K562 (cell line): ENCODE data around the gene BDH1. TPM values are rescaled to one million over a fixed set of nuclear protein-coding genes. Genes with fewer than 3 reads are reported as not detected.
A peak's percentile ranks its signal among the peaks of the same experiment; 100 is the strongest.

Experiments
- DDX20 ChIP-seq: fragments of 450-650 bp; IDR thresholded peaks from 2 replicates; pipeline ENCODE4 v1.6.1; 2016; ENCODE audit warnings: missing genetic modification characterization, low read depth, mild to moderate bottlenecking, missing compliant biosample characterization, moderate library complexity
- ESRRB ChIP-seq: fragments of 250-450 bp; sonication (Bioruptor Pico); IDR thresholded peaks from 2 replicates; pipeline ENCODE4 v1.5.0; 2020; ENCODE audit warnings: mild to moderate bottlenecking, moderate library complexity, borderline replicate concordance
- FOXM1 ChIP-seq, 2 experiments: fragments of 450-650 bp in 1 of 2; sonication (generic) in 1 of 2; formaldehyde crosslinking in 1 of 2; IDR thresholded peaks; 2 replicates each; pipeline versions ENCODE4 v1.6.1 to v1.9.0; 2017 to 2022; ENCODE audit warnings: low read depth in 2 of 2, mild to moderate bottlenecking in 2 of 2, missing genetic modification reagents in 1 of 2, moderate library complexity in 1 of 2
- FOXP1 ChIP-seq: sonication (generic); formaldehyde crosslinking; IDR thresholded peaks from 2 replicates; pipeline ENCODE4 v1.8.0; 2022; ENCODE audit warnings: mild to moderate bottlenecking, missing genetic modification reagents
- GMEB1 ChIP-seq: fragments of 250-450 bp; sonication (Bioruptor Pico); IDR thresholded peaks from 2 replicates; pipeline ENCODE4 v1.4.0; 2020; ENCODE audit warnings: mild to moderate bottlenecking
- HDAC2 ChIP-seq: fragments of 450-650 bp; IDR thresholded peaks from 2 replicates; pipeline ENCODE4 v1.6.1; 2016; ENCODE audit warnings: mild to moderate bottlenecking
- NBN ChIP-seq: fragments of 450-650 bp; IDR thresholded peaks from 2 replicates; pipeline ENCODE4 v1.6.1; 2016; ENCODE audit warnings: low read depth, mild to moderate bottlenecking
- NCOA1 ChIP-seq: fragments of 450-650 bp; IDR thresholded peaks from 2 replicates; pipeline ENCODE4 v1.6.1; 2016; ENCODE audit warnings: low read depth
- NR4A1 ChIP-seq, 2 experiments: fragments of 250-450 bp in 1 of 2; fragments of 450-650 bp in 1 of 2; sonication (Bioruptor Pico) in 1 of 2; IDR thresholded peaks; 2 replicates each; pipeline versions ENCODE4 v1.4.0 to v1.6.1; 2016 to 2020; ENCODE audit warnings: mild to moderate bottlenecking in 2 of 2, missing compliant biosample characterization in 1 of 2, missing genetic modification characterization in 1 of 2, moderate library complexity in 1 of 2
- PTTG1 ChIP-seq: fragments of 450-650 bp; IDR thresholded peaks from 2 replicates; pipeline ENCODE4 v1.6.1; 2016; ENCODE audit warnings: low read depth, mild to moderate bottlenecking, missing genetic modification characterization, missing compliant biosample characterization
- SMAD1 ChIP-seq: fragments of 150-350 bp; IDR thresholded peaks from 2 replicates; pipeline ENCODE4 v1.6.1; 2014; ENCODE audit warnings: low read length, low read depth; ENCODE audit not compliant: partially characterized antibody
- SNRNP70 ChIP-seq: fragments of 200-400 bp; formaldehyde crosslinking; optimal IDR thresholded peaks from 2 replicates; pipeline ENCODE3; 2017; ENCODE audit warnings: low read depth, low read length
- SRF ChIP-seq, 2 experiments: fragments of 250-450, 450-650 bp in 1 of 2; sonication (Bioruptor Pico) in 1 of 2; sonication (generic) in 1 of 2; formaldehyde crosslinking; IDR thresholded peaks; 2 replicates each; pipeline versions ENCODE4 v1.5.0 to v1.5.1; 2020 to 2022; ENCODE audit warnings: mild to moderate bottlenecking in 1 of 2, missing genetic modification reagents in 1 of 2
- ZKSCAN1 ChIP-seq: fragments of 150-350 bp; IDR thresholded peaks from 2 replicates; pipeline ENCODE4 v1.6.1; 2016; ENCODE audit warnings: low read depth, low read length
- ZNF347 ChIP-seq: fragments of 450-650 bp; formaldehyde crosslinking; IDR thresholded peaks from 2 replicates; pipeline ENCODE4 v1.4.0; 2020; ENCODE audit warnings: low read depth, mild to moderate bottlenecking, moderate library complexity
- ZNF354B ChIP-seq: fragments of 250-450 bp; sonication (Bioruptor Pico); IDR thresholded peaks from 2 replicates; pipeline ENCODE4 v1.4.0; 2020
- ZNF41 ChIP-seq: fragments of 250-450 bp; sonication (Bioruptor Pico); conservative IDR thresholded peaks from 2 replicates; pipeline ENCODE4 v1.4.0; 2020; ENCODE audit warnings: mild to moderate bottlenecking
- ZNF695 ChIP-seq: fragments of 450-650 bp; formaldehyde crosslinking; IDR thresholded peaks from 2 replicates; pipeline ENCODE4 v1.4.0; 2020; ENCODE audit warnings: mild to moderate bottlenecking, moderate library complexity
- ZNF699 ChIP-seq: fragments of 250-450 bp; sonication (Bioruptor Pico); IDR thresholded peaks from 2 replicates; pipeline ENCODE4 v1.8.0; 2021; ENCODE audit warnings: mild to moderate bottlenecking, moderate library complexity; ENCODE audit not compliant: insufficient replicate concordance
- ZNF717 ChIP-seq: fragments of 250-450 bp; sonication (Bioruptor Pico); IDR thresholded peaks from 2 replicates; pipeline ENCODE4 v1.5.0; 2021
- ZNF785 ChIP-seq: fragments of 250-450 bp; sonication (Bioruptor Pico); IDR thresholded peaks from 2 replicates; pipeline ENCODE4 v1.4.0; 2020; ENCODE audit warnings: mild to moderate bottlenecking
- polyA plus RNA-seq, 8 experiments: library from polyadenylated mRNA; depleted of rRNA in 4 of 8; stranded (reverse) in 5 of 8; unstranded in 3 of 8; fragments of >200 nt; fragmentation: Nextera tagmentation in 2 of 8; fragmentation: Illumina TruSeq in 1 of 8; extraction: Ambion mirVana in 2 of 8; extraction: Trizol in 1 of 8; gene quantifications; 2 replicates each; pipeline versions ENCODE4 v1.2.1 to v1.2.3, GENCODE V29; 2011 to 2014; ENCODE audit warnings: inconsistent platforms in 1 of 8, missing spikeins in 1 of 8
- total RNA-seq, 7 experiments: library from RNA; depleted of rRNA in 6 of 7; stranded (reverse); fragments of >200 nt in 6 of 7; fragmentation: Illumina TruSeq in 2 of 7; extraction: Trizol in 2 of 7; gene quantifications; 2 replicates each; pipeline versions ENCODE4 v1.2.1 to v1.2.3, GENCODE V29; 2011 to 2021; ENCODE audit warnings: low replicate concordance in 1 of 7

Gene BDH1
- total and polyA plus RNA-seq, 9 of the 15 experiments (the other 6 are each of a cell fraction or from before 2014, with no cell fraction given), result 0.07 to 0.89 (median 0.12) TPM; not detected in 3

DNA sequence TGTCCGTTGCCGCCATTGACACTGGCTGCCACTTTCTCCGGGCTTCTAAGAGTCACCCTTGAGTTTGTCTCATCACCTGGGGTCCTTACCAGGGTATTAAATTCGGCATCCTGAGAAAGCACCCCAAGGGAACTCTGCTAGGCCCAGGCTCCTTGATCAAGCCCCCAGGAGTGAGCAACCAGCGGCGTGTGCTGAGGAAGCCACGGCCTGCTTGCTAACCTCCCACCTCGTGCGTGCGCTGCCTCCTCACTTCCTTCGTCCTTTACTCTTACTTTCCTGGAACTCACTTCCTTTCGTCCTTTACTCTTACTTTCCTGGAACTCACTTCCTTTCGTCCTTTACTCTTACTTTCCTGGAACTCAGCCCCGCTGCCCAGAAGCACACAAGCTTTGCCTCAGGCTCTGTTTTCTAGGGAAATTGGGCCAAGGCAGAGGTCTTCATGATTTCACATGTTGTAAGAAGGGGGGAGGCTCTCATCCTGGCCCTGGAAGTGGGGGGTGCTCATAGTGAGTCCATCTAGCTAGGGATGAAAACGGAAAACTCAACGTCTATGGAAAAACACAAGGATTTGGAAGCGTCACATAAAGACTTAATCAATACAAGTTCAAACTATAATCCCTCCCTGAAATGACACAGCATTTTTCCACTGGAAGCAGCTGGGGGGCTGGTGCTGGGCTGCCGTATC lies 36.7 kb upstream of the BDH1 start (continued):
- TF ChIP-seq SMAD1 (no peak), ZNF41 (CRISPR knock-in tag) (no peak), ESRRB (CRISPR knock-in tag) (no peak), ZKSCAN1 (no peak), SRF (CRISPR knock-in tag; IDR thresholded peaks at IDR 0.05) (0 out of 4 replicates have a peak, but pooled peaks of 1 of the 2 experiments have one; percentile 24), ZNF347 (CRISPR knock-in tag) (no peak), GMEB1 (no peak), NBN (no peak; the same call in 1 of the 2 replicates), SNRNP70 (no peak), FOXM1 (IDR thresholded peaks at IDR 0.05; ENCODE audit: low read depth) (no peak), FOXM1 (CRISPR knock-in tag; IDR thresholded peaks at IDR 0.05; ENCODE audit: low read depth) (no peak), ZNF695 (CRISPR knock-in tag) (no peak), ZNF717 (CRISPR knock-in tag) (no peak), ZNF785 (no peak), PTTG1 (tag) (no peak), DDX20 (no peak), HDAC2 (no peak), ZNF354B (CRISPR knock-in tag) (no peak), ZNF699 (no peak), NCOA1 (no peak; the same call in 1 of the 2 replicates), NR4A1 (CRISPR knock-in tag; IDR thresholded peaks at IDR 0.05) (no peak), NR4A1 (tag; IDR thresholded peaks at IDR 0.05) (peak; percentile 90), FOXP1 (CRISPR knock-in tag) (no peak)
